Central memory CD8-positive, alpha-beta T cell (primary cell): ENCODE results near the gene SLC1A7.

Source experiments
- ATAC-seq: fragments of 150-1000 bp; cut with Tn5 transposase; replicated peaks from 2 replicates; pipeline ENCODE4 v1.10.0; 2022; ENCODE audit warnings: mild to moderate bottlenecking, moderate FRiP score, moderate number of reproducible peaks; ENCODE audit not compliant: poor library complexity, severe bottlenecking; ENCODE audit errors: extremely low read depth
- DNase-seq, 2 donors: peaks; one replicate each; pipeline ENCODE4 v3.0.0; 2021; ENCODE audit warnings: low spot score in 2 of 2
- H3K27ac Mint-ChIP-seq: one replicate; pipeline ENCODE4 v1.8.0; 2022; ENCODE audit warnings: low read depth, mild to moderate bottlenecking, moderate library complexity, mixed read lengths
- H3K27me3 Mint-ChIP-seq: one replicate; pipeline ENCODE4 v1.8.0; 2022; ENCODE audit warnings: mixed read lengths
- H3K36me3 Mint-ChIP-seq: one replicate; pipeline ENCODE4 v1.8.0; 2022; ENCODE audit warnings: mild to moderate bottlenecking, moderate library complexity, mixed read lengths; ENCODE audit not compliant: insufficient read depth
- H3K4me1 Mint-ChIP-seq: one replicate; pipeline ENCODE4 v1.8.0; 2022; ENCODE audit warnings: mixed read lengths
- H3K4me3 Mint-ChIP-seq: one replicate; pipeline ENCODE4 v1.8.0; 2022; ENCODE audit warnings: mild to moderate bottlenecking, moderate library complexity, mixed read lengths
- H3K9me3 Mint-ChIP-seq: one replicate; pipeline ENCODE4 v1.8.0; 2022; ENCODE audit warnings: mixed read lengths

Gene SLC1A7

DNA sequence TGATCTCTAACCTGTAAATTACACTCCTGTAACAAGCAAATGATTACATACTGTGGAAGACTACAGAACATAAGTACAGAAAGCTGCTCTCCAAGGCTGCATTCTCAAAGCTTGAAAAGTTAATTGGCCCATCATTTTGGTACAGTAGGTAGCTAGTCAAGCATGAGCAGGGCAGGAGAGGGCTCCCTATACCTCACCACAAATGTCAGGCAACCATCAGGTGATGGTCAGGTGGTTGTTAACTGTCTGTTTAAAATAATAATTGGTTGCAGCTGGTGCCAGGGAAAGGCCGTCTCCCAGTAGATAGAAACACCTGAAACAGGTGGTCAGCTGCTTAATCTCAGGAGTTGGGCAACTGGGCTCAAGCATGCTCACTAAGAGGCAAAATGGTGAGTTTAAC, 13.1 kb upstream of the SLC1A7 start:
- Mint-ChIP-seq H3K27ac (no peak overlapping the region), H3K4me3 (no peak overlapping the region)

DNA sequence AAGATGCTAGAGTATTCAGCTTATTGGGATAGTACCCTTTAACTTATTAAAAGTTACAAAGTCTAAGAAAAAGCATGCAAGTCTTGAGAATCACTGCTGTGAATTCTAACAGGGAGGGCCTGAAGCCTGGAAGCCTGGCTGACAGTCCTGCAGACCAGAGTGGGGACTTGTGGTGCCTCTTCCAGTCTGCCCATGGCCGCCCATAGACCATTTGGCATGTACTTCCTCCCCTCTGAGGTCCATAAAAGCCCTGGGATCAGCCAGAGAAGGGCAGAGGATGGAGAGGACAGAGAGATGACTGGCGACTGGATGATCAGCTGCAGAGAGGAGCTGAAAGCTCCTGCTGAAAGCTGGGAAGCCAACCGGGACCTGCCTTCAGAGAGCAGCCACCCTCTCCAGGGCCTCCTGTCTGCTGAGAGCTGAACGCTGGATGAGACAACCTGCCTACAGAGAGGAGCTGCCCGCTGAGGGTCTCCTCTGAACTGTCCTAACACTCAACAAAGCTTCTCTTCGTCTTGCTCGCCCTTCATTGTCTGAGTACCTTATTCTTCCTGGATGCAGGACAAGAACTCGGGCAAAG, 12.5 kb upstream of the SLC1A7 start:
- Mint-ChIP-seq H3K27me3 (no peaks in the 10 kb centered on the region), H3K4me3 (no peak overlapping the region), H3K9me3 (no peaks in the 10 kb centered on the region), H3K36me3 (peaks cover 2% of the 10 kb centered on the region), H3K4me1 (no peaks in the 10 kb centered on the region), H3K27ac (no peak overlapping the region)
- no peak for ATAC-seq
- DNase-seq = no peak

More for the DNA sequence above, 13.1 kb upstream of the SLC1A7 start:
- H3K9me3 Mint-ChIP-seq = no peaks in the 10 kb centered on the region
- no peaks in the 10 kb centered on the region for H3K27me3 Mint-ChIP-seq
- no peak for DNase-seq
- ATAC-seq = no peak
- no peaks in the 10 kb centered on the region for H3K4me1 Mint-ChIP-seq
- peaks cover under 1% of the 10 kb centered on the region for H3K36me3 Mint-ChIP-seq

- Mint-ChIP-seq H3K27me3 (no peaks in the 10 kb centered on the region), H3K4me3 (no peak overlapping the region), H3K4me1 (no peaks in the 10 kb centered on the region), H3K9me3 (no peaks in the 10 kb centered on the region), H3K27ac (no peak overlapping the region), H3K36me3 (peaks cover 2% of the 10 kb centered on the region)
- ATAC-seq = no peak
- no peak for DNase-seq
Observed at GRCh38 chr1:53153752-53154151, 11.3 kb upstream of the SLC1A7 start.

GRCh38 chr1:53148123-53148522, 5.7 kb upstream of the SLC1A7 start:
- H3K27ac Mint-ChIP-seq = no peak overlapping the region
- peaks cover 2% of the 10 kb centered on the region for H3K36me3 Mint-ChIP-seq
- no peaks in the 10 kb centered on the region for H3K9me3 Mint-ChIP-seq
- H3K4me3 Mint-ChIP-seq = no peak overlapping the region
- H3K27me3 Mint-ChIP-seq = no peaks in the 10 kb centered on the region
- no peak for ATAC-seq
- no peak for DNase-seq
- H3K4me1 Mint-ChIP-seq = no peaks in the 10 kb centered on the region

- DNase-seq (no peak), ATAC-seq (no peak)
- Mint-ChIP-seq H3K27ac (no peak overlapping the region), H3K4me3 (no peak overlapping the region), H3K9me3 (no peaks in the 10 kb centered on the region), H3K27me3 (no peaks in the 10 kb centered on the region), H3K36me3 (peaks cover 2% of the 10 kb centered on the region), H3K4me1 (no peaks in the 10 kb centered on the region)
Observed at GRCh38 chr1:53147174-53147573, 4.7 kb upstream of the SLC1A7 start.

DNA sequence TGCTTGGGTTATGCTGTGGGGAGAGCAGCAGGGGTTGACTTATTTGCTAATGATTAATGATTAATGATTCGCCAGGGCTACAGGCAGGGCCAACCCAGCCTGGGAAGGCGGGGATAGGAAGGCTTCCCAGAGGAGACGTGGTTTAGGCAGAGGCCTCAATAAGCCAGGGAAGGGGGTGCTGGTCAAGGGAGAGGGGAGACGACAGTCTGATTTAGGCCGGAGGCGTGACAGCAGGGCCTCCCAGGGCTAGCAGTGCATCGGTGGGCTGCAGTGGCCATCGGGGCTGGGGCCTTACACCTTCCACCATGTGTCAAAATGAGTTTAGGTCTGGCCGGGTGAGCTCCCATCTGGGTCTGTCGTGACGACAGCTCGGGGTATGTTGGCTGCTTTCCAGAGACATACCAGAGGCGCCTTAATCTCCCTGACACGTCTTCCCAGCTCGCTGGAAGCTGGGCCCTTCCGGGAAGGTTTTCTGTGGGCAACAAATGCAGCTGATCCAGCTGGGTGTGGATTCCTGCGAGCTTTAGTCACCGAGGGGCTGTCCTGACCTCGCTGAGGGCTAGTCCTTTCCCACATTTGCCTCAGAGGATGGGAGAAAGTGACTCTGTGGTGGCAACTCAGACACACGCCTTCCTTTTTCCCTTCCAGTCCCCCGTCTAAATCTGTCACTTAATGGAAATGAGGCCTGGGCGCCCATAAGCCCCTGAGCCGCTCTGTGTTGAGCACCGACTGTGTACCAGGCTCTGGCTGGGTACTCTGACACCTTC, 3.7 kb upstream of the SLC1A7 start:
- ATAC-seq (no peak), DNase-seq (no peak)
- H3K4me3 Mint-ChIP-seq = no peak overlapping the region
- H3K27ac Mint-ChIP-seq = no peak overlapping the region
- H3K27me3 Mint-ChIP-seq = no peaks in the 10 kb centered on the region
- no peaks in the 10 kb centered on the region for H3K4me1 Mint-ChIP-seq
- H3K36me3 Mint-ChIP-seq = peaks cover 2% of the 10 kb centered on the region
- no peaks in the 10 kb centered on the region for H3K9me3 Mint-ChIP-seq

DNA sequence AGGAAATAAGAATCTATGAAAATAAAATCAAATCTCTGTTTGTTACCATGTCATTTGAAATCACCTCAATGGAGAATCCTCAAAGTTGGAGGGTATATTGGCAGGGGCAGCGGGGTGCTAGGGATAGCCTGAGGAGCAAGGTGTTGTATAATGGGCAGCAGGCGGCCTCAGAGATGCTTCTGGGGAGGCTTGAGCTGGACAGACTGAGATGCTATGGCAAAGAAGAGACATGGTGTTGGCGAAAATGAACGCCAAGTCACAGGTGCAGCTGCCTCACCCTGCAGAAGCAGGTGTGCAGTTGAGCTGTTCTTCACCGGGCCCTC, 3.1 kb upstream of the SLC1A7 start:
- Mint-ChIP-seq H3K36me3 (peaks cover 2% of the 10 kb centered on the region), H3K4me1 (no peaks in the 10 kb centered on the region), H3K4me3 (no peak overlapping the region), H3K9me3 (no peaks in the 10 kb centered on the region), H3K27me3 (no peaks in the 10 kb centered on the region), H3K27ac (no peak overlapping the region)
- no peak for ATAC-seq
- no peak for DNase-seq

DNA sequence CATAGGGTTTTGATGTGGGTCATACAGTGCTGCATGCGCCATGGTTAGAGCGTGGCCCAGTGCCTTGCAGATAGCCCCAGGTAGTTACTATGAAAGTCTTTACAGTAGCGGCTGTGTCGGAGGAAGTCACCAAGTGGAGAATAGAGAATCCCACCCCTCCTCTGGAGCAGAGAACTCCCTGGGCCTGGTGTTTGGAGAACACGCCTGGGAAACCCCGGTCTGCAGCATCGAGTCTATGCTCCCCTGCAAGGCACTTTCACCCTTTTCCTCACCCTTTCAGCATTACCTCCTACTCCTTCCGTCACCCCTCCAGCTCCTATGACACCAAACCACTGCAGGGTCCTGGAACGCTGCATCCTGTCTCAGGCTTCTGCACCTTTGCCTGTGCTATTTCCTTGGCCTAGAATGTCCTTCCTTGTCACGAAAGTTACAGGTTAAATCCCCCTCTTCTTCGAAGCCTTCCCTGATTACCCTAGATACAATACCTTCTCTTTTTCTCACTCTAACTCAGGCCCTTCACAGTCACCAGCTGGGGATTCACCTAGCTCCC, 2.7 kb upstream of the SLC1A7 start:
- no peak for ATAC-seq
- H3K9me3 Mint-ChIP-seq = no peaks in the 10 kb centered on the region
- no peaks in the 10 kb centered on the region for H3K4me1 Mint-ChIP-seq
- no peaks in the 10 kb centered on the region for H3K36me3 Mint-ChIP-seq
- no peak for DNase-seq
- no peak overlapping the region for H3K27ac Mint-ChIP-seq
- no peaks in the 10 kb centered on the region for H3K27me3 Mint-ChIP-seq
- no peak overlapping the region for H3K4me3 Mint-ChIP-seq

GRCh38 chr1:53144201-53144600, 1.8 kb upstream of the SLC1A7 start:
- DNase-seq = no peak
- ATAC-seq = no peak
- Mint-ChIP-seq H3K27me3 (no peaks in the 10 kb centered on the region), H3K4me3 (no peak overlapping the region), H3K27ac (no peak overlapping the region), H3K9me3 (no peaks in the 10 kb centered on the region), H3K4me1 (no peaks in the 10 kb centered on the region), H3K36me3 (no peaks in the 10 kb centered on the region)

GRCh38 chr1:53143527-53143926, 1.1 kb upstream of the SLC1A7 start:
- Mint-ChIP-seq H3K27me3 (no peaks in the 10 kb centered on the region), H3K9me3 (no peaks in the 10 kb centered on the region), H3K4me1 (peaks cover 5% of the 10 kb centered on the region), H3K27ac (no peak overlapping the region), H3K4me3 (no peak overlapping the region), H3K36me3 (no peaks in the 10 kb centered on the region)
- ATAC-seq (no peak), DNase-seq (no peak)

DNA sequence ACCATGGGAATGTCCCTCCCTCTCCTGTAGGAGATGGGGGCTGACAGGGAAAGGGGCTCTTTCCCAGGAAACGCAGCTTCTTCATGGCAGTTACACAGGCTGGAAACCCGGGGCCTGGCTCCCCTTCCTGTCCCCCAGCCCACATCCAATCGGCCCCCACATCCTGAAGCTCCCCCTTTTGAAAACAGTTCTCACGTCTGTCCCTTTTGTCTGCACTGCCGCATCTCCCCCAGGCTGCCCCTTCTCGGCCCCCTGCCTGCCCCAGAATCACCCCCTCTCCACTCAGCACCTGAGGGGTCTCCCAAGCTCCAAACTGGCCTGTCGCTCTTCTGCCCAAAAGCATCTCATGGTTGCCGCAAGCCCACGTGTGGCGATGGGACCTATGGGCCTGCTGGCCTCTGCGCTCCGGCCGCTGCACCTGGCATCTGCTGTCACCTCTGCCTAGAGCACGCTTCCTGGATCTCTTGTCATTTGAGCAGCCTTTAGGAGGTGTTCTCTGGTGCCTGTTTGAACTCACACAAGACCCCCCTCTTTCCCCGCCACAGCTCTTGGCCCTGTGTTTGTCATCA, 867 bp downstream of the SLC1A7 start:
- Mint-ChIP-seq H3K27ac (no peak overlapping the region), H3K4me3 (no peak overlapping the region), H3K9me3 (peaks cover 12% of the 10 kb centered on the region), H3K4me1 (peaks cover 16% of the 10 kb centered on the region), H3K27me3 (no peaks in the 10 kb centered on the region), H3K36me3 (no peaks in the 10 kb centered on the region)
- ATAC-seq (no peak), DNase-seq (no peak)

DNA sequence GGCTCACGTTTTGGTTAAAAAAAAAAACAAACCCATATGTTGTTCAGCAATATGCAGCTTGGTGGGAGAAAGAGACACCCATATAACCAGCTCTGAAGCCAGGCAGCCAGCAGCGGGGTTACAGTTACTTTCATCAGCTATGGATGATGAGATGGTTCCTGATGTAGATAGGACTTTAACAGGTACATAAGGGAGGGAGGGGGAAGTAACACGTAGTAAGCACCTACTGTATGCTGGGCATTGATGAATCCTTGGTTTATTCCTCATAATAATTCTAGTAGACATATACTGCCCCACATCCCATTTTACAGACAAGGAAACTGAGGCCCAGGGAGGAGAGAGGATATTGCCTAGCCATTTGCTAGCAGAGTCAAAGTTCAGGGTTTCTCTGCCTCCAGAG, 2.0 kb downstream of the SLC1A7 start:
- Mint-ChIP-seq H3K27me3 (no peaks in the 10 kb centered on the region), H3K9me3 (peaks cover 12% of the 10 kb centered on the region), H3K4me1 (peaks cover 16% of the 10 kb centered on the region), H3K36me3 (peaks cover 4% of the 10 kb centered on the region), H3K27ac (no peak overlapping the region), H3K4me3 (no peak overlapping the region)
- ATAC-seq (no peak), DNase-seq (no peak)

- Mint-ChIP-seq H3K4me1 (peaks cover 16% of the 10 kb centered on the region), H3K27me3 (no peaks in the 10 kb centered on the region), H3K27ac (no peak overlapping the region), H3K36me3 (peaks cover 6% of the 10 kb centered on the region), H3K9me3 (peaks cover 12% of the 10 kb centered on the region), H3K4me3 (no peak overlapping the region)
- DNase-seq (no peak), ATAC-seq (no peak)
Observed at GRCh38 chr1:53139951-53140361, 2.5 kb downstream of the SLC1A7 start.
